Measurements from ENCODE around the gene NAMPT.

The NAMPT gene

DNA sequence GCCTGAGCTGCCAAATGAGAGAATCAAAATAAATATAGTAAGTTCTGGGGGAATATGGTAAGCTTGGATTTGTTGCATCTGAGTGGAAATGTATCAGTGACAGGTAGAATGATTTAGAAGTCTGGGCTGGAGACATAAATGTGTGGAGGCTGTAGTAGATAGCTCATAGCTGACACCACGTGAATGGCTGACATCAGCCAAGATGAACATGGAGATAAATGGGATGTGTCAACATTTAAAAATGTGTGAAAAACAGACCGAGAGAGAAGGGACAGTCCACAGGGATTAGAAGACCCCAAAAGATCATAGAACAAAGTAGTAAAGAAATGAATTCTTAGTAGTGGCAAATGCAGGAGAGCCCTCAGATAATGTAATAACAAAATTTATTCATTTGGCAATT, 40.9 kb downstream of the NAMPT start:
- DNase-seq (ENCODE audit: low spot score): no peak
- in situ Hi-C loops (cut with MboI; ENCODE audit: low pct_unique_long_range_greater_than_20kb, low sequenced_read_pairs, unreplicated experiment): no loop called here
- TF ChIP-seq, protein P1, sequence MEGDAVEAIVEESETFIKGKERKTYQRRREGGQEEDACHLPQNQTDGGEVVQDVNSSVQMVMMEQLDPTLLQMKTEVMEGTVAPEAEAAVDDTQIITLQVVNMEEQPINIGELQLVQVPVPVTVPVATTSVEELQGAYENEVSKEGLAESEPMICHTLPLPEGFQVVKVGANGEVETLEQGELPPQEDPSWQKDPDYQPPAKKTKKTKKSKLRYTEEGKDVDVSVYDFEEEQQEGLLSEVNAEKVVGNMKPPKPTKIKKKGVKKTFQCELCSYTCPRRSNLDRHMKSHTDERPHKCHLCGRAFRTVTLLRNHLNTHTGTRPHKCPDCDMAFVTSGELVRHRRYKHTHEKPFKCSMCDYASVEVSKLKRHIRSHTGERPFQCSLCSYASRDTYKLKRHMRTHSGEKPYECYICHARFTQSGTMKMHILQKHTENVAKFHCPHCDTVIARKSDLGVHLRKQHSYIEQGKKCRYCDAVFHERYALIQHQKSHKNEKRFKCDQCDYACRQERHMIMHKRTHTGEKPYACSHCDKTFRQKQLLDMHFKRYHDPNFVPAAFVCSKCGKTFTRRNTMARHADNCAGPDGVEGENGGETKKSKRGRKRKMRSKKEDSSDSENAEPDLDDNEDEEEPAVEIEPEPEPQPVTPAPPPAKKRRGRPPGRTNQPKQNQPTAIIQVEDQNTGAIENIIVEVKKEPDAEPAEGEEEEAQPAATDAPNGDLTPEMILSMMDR (IDR thresholded peaks at IDR 0.05; ENCODE audit: extremely low read depth, insufficient read depth, missing control alignments): no peak

DNA sequence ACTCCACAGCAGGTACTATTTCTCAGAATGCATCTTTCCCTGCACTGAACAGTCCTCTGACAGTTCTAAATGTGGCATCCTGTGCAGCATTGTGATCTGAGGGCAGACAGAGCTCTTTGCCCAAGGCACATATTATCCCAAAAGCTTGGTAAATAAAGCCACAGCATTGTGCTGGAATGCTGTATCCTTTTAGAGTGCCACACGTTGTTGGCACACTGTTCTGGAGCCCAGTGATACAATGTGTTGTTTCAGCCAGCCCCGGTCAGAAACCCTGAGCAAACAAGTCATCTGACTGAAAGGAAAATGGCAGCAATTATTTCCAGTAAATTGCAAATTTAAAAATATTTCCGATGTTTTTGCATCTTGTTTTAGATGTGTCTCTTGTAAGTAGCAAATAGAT, 45.4 kb downstream of the NAMPT start:
- in situ Hi-C loops (cut with MboI; ENCODE audit: low pct_unique_long_range_greater_than_20kb, low sequenced_read_pairs, unreplicated experiment): no loop called here
- TF ChIP-seq, protein P1 (IDR thresholded peaks at IDR 0.05; ENCODE audit: extremely low read depth, insufficient read depth, missing control alignments): no peak
- DNase-seq (ENCODE audit: low spot score): no peak

DNA sequence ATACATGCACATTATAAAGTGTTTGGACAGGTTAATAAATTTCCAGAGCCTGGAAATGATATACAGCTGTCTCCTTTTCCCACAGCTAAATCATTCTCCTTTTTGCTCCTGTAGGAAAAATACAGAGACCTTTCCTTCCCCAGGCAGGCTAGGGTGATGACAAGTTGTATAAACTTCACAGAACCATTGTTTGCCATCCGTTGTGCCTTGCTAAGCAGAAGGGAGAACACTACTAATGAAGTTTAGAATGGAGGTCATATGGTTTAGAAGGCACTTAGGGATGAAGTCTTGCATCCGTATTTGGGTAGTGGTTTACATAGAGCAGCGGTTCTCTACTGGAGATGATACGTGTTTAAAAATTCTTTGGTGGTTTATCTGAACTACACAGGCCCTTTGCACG, 46.0 kb downstream of the NAMPT start:
- in situ Hi-C loops (cut with MboI; ENCODE audit: low pct_unique_long_range_greater_than_20kb, low sequenced_read_pairs, unreplicated experiment): no loop called here
- TF ChIP-seq, protein P1 (IDR thresholded peaks at IDR 0.05; ENCODE audit: extremely low read depth, insufficient read depth, missing control alignments): no peak

DNA sequence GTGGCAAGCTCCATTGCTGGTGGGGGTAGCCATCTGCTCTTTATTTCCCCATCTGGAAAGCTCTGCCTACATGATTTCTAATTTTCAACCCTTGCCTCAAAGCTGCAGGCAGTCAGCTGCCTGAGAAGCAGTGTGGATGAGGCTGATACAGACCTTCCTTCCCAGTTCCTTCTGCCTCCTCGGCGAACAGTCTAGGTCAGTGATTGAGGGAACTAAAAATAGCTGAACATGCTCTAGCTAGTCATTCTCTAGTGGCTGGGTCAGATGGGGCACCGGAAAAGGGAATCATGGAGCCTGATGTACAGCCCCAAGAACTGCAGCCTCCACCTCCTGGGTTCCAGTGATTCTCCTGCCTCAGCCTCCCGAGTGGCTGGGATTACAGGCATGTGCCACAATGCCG, 48.7 kb downstream of the NAMPT start:
- no peak for DNase-seq (ENCODE audit: low spot score)
- TF ChIP-seq, protein P1 (IDR thresholded peaks at IDR 0.05; ENCODE audit: extremely low read depth, insufficient read depth, missing control alignments): no peak
- in situ Hi-C loops (cut with MboI; ENCODE audit: low pct_unique_long_range_greater_than_20kb, low sequenced_read_pairs, unreplicated experiment): no loop called here

More for the DNA sequence above, 46.0 kb downstream of the NAMPT start:
- no peak for DNase-seq (ENCODE audit: low spot score)

DNA sequence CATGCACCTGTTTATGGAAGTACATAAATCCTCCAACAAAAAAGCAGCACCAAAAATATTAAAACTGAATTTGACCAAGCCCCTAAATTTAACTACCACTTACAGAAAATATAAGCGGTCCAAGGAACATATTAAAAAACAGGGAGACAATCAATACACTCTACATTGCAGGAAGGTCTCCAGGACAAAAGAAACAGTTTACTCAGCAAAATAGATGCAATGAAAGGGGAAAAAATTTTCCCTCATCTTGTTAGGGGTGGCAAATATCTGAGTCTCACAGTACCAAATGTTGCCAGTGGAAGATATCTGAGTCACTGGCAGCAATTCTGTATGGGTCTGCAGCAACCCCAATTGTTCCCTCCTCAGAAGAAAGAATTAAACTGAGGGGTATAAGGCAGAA, 50.4 kb downstream of the NAMPT start:
- in situ Hi-C loops (cut with MboI; ENCODE audit: low pct_unique_long_range_greater_than_20kb, low sequenced_read_pairs, unreplicated experiment): no loop called here
- TF ChIP-seq, protein P1 (IDR thresholded peaks at IDR 0.05; ENCODE audit: extremely low read depth, insufficient read depth, missing control alignments): no peak

DNA sequence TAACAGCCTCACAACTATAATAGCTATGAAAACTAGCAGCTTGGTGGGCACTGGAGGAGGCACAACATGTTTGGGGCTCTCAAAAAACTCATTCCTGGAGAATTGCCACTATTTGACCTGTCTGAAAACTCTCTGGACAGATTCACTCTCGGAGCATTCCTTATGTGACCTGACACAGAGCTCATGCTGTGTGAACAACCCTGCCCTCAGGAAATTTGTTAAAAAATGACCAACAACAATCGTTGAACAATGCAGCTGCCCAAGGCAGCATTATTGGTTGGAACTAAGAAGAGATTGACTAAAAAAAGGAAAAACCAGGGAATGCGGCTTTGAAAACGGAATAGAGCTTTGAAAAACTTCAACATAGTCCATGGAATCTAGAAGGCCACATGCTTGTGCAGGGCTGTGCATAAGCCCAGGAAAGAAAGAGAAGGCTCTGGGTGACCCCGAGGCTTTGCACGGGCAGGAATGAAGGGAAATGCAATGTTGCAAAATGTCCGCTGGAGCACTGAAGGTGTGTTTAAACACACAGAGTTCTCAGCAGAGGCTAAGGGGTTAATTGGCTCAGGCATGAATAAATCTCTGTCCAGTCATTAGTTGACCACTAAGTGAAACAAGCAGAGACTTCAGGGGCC, 52.8 kb downstream of the NAMPT start:
- no peak for DNase-seq (ENCODE audit: low spot score)
- TF ChIP-seq, protein P1 (IDR thresholded peaks at IDR 0.05; ENCODE audit: extremely low read depth, insufficient read depth, missing control alignments): no peak
- in situ Hi-C loops (cut with MboI; ENCODE audit: low pct_unique_long_range_greater_than_20kb, low sequenced_read_pairs, unreplicated experiment): no loop called here

More for the DNA sequence above, 50.4 kb downstream of the NAMPT start:
- DNase-seq (ENCODE audit: low spot score): no peak
